ENCODE results near the gene IFNA8.

DNA sequence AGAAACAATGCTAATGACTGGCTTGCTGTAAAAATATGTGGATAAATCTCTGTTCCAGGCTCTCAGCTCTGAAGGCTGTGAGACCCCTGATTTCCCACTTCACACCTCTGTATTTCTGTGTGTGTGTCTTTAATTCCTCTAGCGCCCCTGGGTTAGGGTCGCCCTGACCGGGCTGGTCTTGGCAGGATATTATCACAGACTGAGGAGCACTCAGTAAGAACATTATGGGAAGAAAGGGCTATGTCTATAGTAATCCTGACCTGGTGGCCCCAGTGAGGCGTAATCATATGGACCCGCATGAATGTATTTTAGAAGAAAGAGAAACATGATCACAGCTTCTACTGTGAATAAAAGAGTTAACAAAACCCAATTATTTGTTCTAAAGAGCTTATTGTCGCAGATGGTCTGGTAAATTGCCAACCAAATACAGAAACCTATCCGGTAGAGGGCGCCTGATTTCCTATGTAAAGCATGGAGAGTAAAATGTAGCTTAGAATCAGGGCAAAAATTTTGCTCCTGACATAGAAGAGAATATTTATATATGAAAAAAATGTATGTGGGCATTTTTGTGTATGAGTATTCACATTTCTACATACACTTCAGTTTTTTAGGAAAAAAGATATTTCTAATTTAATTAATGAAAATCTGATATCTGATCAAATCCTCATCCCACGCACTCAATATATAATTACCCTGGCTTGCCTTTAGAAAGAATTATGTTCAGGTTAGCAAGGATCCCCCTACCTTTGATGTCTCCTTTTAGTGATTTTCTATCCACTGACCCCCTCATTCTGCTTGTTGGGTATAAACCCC lies 25.5 kb downstream of the IFNA8 start:
- no peak for TF ChIP-seq ZNF274 (IDR thresholded peaks at IDR 0.05; ENCODE audit: low read depth, low read length)
- no peak for TF ChIP-seq SUZ12 (IDR thresholded peaks at IDR 0.05; ENCODE audit: extremely low read depth, insufficient read depth, insufficient read length)

Measured in NT2/D1 (cell line).